Uterus (tissue), 2 donors: ENCODE data around the gene ASIC1.
"Not testable (repeated sequence)": the region's sequence is repeated elsewhere in the genome, so short reads cannot be mapped to it uniquely, and the experiment has no call there.

Experiments
- POLR2A ChIP-seq, 2 donors: fragments of 450-650 bp; IDR thresholded peaks; one replicate each; pipeline ENCODE4 v1.6.1; 2016; ENCODE audit warnings: antibody characterized with exemption in 2 of 2, mild to moderate bottlenecking in 1 of 2, moderate library complexity in 1 of 2
- TF ChIP-seq, protein P1 (sequence below), 4 experiments: fragments of 200-600 bp in 2 of 4; fragments of 450-650 bp in 2 of 4; sonication (generic) in 2 of 4; IDR thresholded peaks; one replicate each; pipeline ENCODE4 v1.5.1; 2016 to 2019; ENCODE audit warnings: antibody characterized with exemption in 4 of 4, mild to moderate bottlenecking in 2 of 4, moderate library complexity in 1 of 4

DNA sequence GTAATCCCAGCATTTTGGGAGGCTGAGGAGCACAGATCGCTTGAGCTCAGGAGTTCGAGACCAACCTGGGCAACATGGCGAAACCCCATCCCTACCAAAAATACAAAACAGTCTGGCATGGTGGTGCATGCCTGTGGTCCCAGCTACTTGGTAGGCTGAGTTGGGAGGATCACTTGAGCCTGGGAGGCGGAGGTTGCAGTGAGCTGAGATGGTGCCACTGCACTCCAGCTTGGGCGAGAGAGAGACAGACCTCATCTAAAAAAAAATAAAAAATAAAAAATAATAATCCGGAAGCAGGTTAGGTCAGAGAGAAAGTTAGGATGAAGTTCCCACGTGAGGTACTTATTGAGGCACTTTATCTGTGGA is 27.0 kb downstream of the ASIC1 start:
- TF ChIP-seq, protein P1, sequence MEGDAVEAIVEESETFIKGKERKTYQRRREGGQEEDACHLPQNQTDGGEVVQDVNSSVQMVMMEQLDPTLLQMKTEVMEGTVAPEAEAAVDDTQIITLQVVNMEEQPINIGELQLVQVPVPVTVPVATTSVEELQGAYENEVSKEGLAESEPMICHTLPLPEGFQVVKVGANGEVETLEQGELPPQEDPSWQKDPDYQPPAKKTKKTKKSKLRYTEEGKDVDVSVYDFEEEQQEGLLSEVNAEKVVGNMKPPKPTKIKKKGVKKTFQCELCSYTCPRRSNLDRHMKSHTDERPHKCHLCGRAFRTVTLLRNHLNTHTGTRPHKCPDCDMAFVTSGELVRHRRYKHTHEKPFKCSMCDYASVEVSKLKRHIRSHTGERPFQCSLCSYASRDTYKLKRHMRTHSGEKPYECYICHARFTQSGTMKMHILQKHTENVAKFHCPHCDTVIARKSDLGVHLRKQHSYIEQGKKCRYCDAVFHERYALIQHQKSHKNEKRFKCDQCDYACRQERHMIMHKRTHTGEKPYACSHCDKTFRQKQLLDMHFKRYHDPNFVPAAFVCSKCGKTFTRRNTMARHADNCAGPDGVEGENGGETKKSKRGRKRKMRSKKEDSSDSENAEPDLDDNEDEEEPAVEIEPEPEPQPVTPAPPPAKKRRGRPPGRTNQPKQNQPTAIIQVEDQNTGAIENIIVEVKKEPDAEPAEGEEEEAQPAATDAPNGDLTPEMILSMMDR (IDR thresholded peaks at IDR 0.05): not testable (repeated sequence)
- not testable (repeated sequence) for TF ChIP-seq POLR2A (IDR thresholded peaks at IDR 0.05)
